Measurements from ENCODE around the gene KIF26A.

DNA sequence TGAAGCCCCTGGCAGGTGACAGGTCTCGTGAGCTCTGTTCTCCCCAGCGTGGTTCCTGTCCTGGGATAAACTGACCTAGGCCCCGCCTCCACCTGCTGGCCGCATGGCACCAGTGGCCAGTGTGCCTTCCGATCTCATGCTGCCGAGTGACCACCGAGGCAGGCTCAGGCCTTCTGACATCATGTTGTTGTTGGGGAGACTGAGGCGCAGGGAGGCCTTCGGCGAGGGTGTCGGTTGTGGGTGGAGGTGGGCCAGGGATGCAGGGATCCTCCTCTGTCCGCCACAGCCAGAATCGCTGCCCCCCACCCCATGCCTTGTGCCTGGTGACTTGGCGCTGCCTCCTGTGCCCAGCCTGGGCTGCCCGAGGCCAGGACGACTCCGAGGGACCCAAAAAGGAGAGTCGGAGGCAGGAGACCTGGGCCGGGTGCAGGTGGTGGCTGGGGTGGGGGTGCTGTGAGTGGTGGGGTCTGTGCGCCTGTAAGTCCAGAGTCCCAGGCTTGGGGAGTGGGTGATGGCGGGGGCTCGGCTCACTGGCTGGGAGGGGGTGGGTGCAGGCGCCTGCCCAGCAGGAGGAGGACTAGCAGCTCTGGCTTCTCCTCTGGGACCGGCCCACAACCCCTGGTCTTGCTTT lies 28.5 kb upstream of the KIF26A start:
- TF ChIP-seq CTCF (tag by site-specific recombination; IDR thresholded peaks at IDR 0.05) (no peak), ZNF423 (tag by site-specific recombination; IDR thresholded peaks at IDR 0.05) (no peak), PRDM10 (tag by site-specific recombination; IDR thresholded peaks at IDR 0.05) (no peak), ZNF704 (tag by site-specific recombination; IDR thresholded peaks at IDR 0.05) (no peak)
- TF ChIP-seq, protein P1, sequence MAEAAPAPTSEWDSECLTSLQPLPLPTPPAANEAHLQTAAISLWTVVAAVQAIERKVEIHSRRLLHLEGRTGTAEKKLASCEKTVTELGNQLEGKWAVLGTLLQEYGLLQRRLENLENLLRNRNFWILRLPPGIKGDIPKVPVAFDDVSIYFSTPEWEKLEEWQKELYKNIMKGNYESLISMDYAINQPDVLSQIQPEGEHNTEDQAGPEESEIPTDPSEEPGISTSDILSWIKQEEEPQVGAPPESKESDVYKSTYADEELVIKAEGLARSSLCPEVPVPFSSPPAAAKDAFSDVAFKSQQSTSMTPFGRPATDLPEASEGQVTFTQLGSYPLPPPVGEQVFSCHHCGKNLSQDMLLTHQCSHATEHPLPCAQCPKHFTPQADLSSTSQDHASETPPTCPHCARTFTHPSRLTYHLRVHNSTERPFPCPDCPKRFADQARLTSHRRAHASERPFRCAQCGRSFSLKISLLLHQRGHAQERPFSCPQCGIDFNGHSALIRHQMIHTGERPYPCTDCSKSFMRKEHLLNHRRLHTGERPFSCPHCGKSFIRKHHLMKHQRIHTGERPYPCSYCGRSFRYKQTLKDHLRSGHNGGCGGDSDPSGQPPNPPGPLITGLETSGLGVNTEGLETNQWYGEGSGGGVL (tag by site-specific recombination; IDR thresholded peaks at IDR 0.05): no peak
- TF ChIP-seq, protein P2, sequence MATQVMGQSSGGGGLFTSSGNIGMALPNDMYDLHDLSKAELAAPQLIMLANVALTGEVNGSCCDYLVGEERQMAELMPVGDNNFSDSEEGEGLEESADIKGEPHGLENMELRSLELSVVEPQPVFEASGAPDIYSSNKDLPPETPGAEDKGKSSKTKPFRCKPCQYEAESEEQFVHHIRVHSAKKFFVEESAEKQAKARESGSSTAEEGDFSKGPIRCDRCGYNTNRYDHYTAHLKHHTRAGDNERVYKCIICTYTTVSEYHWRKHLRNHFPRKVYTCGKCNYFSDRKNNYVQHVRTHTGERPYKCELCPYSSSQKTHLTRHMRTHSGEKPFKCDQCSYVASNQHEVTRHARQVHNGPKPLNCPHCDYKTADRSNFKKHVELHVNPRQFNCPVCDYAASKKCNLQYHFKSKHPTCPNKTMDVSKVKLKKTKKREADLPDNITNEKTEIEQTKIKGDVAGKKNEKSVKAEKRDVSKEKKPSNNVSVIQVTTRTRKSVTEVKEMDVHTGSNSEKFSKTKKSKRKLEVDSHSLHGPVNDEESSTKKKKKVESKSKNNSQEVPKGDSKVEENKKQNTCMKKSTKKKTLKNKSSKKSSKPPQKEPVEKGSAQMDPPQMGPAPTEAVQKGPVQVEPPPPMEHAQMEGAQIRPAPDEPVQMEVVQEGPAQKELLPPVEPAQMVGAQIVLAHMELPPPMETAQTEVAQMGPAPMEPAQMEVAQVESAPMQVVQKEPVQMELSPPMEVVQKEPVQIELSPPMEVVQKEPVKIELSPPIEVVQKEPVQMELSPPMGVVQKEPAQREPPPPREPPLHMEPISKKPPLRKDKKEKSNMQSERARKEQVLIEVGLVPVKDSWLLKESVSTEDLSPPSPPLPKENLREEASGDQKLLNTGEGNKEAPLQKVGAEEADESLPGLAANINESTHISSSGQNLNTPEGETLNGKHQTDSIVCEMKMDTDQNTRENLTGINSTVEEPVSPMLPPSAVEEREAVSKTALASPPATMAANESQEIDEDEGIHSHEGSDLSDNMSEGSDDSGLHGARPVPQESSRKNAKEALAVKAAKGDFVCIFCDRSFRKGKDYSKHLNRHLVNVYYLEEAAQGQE (tag by site-specific recombination; IDR thresholded peaks at IDR 0.05): no peak

All from HEK293 (cell line).